CD4-positive, CD25-positive, alpha-beta regulatory T cell (primary cell): ENCODE results near the gene FMNL2. TPM values are rescaled to one million over a fixed set of nuclear protein-coding genes. Genes with fewer than 3 reads are reported as not detected.

Source experiments
- ATAC-seq, 2 donors: fragments of 150-1000 bp; cut with Tn5 transposase; one replicate each; pipeline ENCODE4 v1.10.0; 2021; ENCODE audit warnings: low read depth in 2 of 2, moderate number of reproducible peaks in 2 of 2, moderate library complexity in 1 of 2
- DNase-seq, 3 donors: peaks; one replicate each; pipeline versions ENCODE4 v3.0.0 to v3.0.0-alpha.2; 2012 to 2022; ENCODE audit warnings: mixed read lengths in 1 of 3
- H3K27ac ChIP-seq: one replicate; pipeline ENCODE4 v1.7.0; 2013; ENCODE audit warnings: mild to moderate bottlenecking, low read length; ENCODE audit not compliant: insufficient read depth, poor library complexity, severe bottlenecking
- H3K27me3 ChIP-seq: one replicate; pipeline ENCODE4 v1.7.0; 2013; ENCODE audit warnings: low read length; ENCODE audit not compliant: control insufficient read depth, insufficient read depth
- H3K36me3 ChIP-seq: one replicate; pipeline ENCODE4 v1.7.0; 2013; ENCODE audit warnings: mild to moderate bottlenecking, low read length, moderate library complexity; ENCODE audit not compliant: control insufficient read depth, insufficient read depth
- H3K4me1 ChIP-seq: 2 replicates; pipeline ENCODE4 v1.7.0; 2013; ENCODE audit warnings: mild to moderate bottlenecking, low read length; ENCODE audit not compliant: insufficient read depth, control insufficient read depth, poor library complexity, severe bottlenecking
- H3K4me3 ChIP-seq: one replicate; pipeline ENCODE4 v1.7.0; 2013; ENCODE audit warnings: low read depth, mild to moderate bottlenecking, low read length, moderate library complexity
- H3K9me3 ChIP-seq, 2 experiments: 1 replicate in 1 of 2; 2 replicates in 1 of 2; pipeline ENCODE4 v1.7.0; 2013; ENCODE audit warnings: low read length in 2 of 2, mild to moderate bottlenecking in 1 of 2, moderate library complexity in 1 of 2; ENCODE audit not compliant: control insufficient read depth in 2 of 2
- H3K27ac Mint-ChIP-seq, 3 donors: one replicate each; pipeline ENCODE4 v1.8.0; 2020 to 2022; ENCODE audit warnings: mild to moderate bottlenecking in 3 of 3, mixed read lengths in 3 of 3, moderate library complexity in 2 of 3
- H3K27me3 Mint-ChIP-seq: one replicate; pipeline ENCODE4 v1.8.0; 2022; ENCODE audit warnings: mild to moderate bottlenecking, mixed read lengths
- H3K36me3 Mint-ChIP-seq: one replicate; pipeline ENCODE4 v1.8.0; 2020; ENCODE audit warnings: mixed read lengths
- H3K4me1 Mint-ChIP-seq, 4 donors: one replicate each; pipeline ENCODE4 v1.8.0; 2020 to 2022; ENCODE audit warnings: mixed read lengths in 4 of 4, mild to moderate bottlenecking in 1 of 4
- H3K4me3 Mint-ChIP-seq, 4 donors: one replicate each; pipeline ENCODE4 v1.8.0; 2020 to 2022; ENCODE audit warnings: mild to moderate bottlenecking in 4 of 4, mixed read lengths in 4 of 4, moderate library complexity in 3 of 4
- H3K9me3 Mint-ChIP-seq, 7 donors: one replicate each; pipeline ENCODE4 v1.8.0; 2020 to 2022; ENCODE audit warnings: mixed read lengths in 7 of 7, mild to moderate bottlenecking in 3 of 7, moderate library complexity in 2 of 7
- polyA plus RNA-seq, 4 donors: library from polyadenylated mRNA; unstranded; fragments of 300-500 nt; fragmentation: Illumina TruSeq; gene quantifications; one replicate each; pipeline ENCODE4 v1.2.3, GENCODE V29; 2021
- total RNA-seq: library from RNA; stranded (reverse); gene quantifications from one replicate; pipeline ENCODE4 v1.2.3, GENCODE V29; 2022

FMNL2 gene
- total and polyA plus RNA-seq, 5 donors from 2014 or later = 0.07 to 0.30 (median 0.14) TPM; not detected in 1

DNA sequence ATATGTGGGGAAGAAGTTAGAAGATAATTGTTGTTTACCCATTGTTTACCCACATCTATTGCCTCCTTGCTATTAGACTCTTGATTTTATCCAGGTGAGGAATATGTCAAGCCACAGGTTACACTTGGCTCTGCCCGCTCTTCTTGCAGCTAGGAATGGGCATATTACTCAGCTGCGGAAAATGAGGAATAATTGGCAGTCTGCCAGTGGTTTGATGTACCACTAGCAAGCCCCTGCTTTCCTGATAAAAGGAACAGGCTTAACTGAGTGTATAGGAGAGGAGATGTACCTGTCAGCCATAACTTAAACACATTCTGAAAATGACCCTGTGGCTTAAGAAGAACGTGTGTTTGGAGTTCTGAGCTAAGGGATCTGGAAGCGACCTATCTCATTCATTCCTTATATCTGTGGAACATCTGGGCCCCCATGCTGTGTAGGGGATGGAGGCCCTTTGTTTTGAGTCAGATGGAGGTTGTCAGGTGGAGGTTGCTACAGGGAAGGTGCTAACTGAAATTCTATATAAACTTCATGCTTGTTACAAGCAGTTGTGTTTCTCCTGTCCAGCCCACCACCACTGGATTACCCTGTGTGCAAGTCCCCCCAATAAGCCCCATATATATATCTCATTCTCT, 4.6 kb upstream of the FMNL2 start:
- Mint-ChIP-seq H3K27me3 (peaks cover 36% of the 10 kb centered on the region), H3K36me3 (no peaks in the 10 kb centered on the region), H3K27ac (no peak overlapping the region), H3K9me3 (peaks cover 0 to 3% (median 0%) of the 10 kb centered on the region in 7 donors), H3K4me1 (peaks cover 0 to 7% (median 2%) of the 10 kb centered on the region in 4 donors), H3K4me3 (no peak overlapping the region)
- peaks cover 11% of the 10 kb centered on the region for H3K27me3 ChIP-seq
- H3K9me3 ChIP-seq = no peaks in the 10 kb centered on the region
- no peak overlapping the region for H3K4me3 ChIP-seq
- no peaks in the 10 kb centered on the region for H3K36me3 ChIP-seq
- ATAC-seq (no peak), DNase-seq (no peak)
- peaks cover 5% of the 10 kb centered on the region for H3K4me1 ChIP-seq
- H3K27ac ChIP-seq = no peak overlapping the region

DNA sequence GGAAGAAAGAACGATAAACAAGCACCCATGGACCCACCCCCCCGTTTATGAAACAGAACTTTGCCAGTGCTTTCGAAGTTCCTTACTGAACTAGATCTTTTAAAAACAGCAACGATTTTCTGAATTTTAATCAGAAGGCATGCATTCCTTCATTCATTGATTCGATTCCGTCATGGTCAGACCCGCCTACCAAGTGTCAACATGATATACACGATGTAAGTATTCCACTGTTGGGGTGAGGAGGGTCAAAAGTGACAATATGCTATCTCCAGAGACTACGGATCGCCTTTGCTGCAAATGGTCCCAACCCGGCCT, 316 bp upstream of the FMNL2 start:
- ATAC-seq = no peak
- H3K9me3 Mint-ChIP-seq = peaks cover 0 to 3% (median 0%) of the 10 kb centered on the region in 7 donors
- peaks cover 22% of the 10 kb centered on the region for H3K27me3 ChIP-seq
- DNase-seq = no peak
- no peaks in the 10 kb centered on the region for H3K36me3 ChIP-seq
- H3K4me1 Mint-ChIP-seq = peaks cover 0 to 14% (median 5%) of the 10 kb centered on the region in 4 donors
- H3K27ac Mint-ChIP-seq = no peak overlapping the region
- no peak overlapping the region for H3K4me3 ChIP-seq
- H3K36me3 Mint-ChIP-seq = no peaks in the 10 kb centered on the region
- peaks cover 55% of the 10 kb centered on the region for H3K27me3 Mint-ChIP-seq
- H3K4me1 ChIP-seq = peaks cover 14% of the 10 kb centered on the region
- no peak overlapping the region for H3K27ac ChIP-seq
- no peaks in the 10 kb centered on the region for H3K9me3 ChIP-seq
- peak overlapping the region; percentile 21 to 84 (median 80) for H3K4me3 Mint-ChIP-seq

DNA sequence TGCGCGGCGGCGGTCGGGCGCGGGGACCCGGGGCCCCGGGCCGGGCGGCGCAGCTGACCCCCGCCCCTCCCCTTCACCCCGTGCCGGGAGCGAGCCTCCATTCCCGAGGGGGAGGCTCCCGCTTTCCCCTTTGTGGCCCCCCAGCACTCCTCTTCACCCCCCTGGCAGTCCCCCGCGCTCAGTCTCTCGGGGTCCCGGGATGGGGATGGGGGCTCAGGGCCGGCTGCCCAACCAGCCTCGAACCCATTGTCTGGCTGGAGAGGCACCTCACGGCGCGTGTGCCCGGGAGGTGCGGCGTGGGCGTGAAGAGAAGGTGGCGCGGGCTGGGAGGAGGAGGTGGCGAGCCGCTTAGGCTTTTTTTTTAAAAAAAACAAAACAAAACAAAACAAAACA, 748 bp downstream of the FMNL2 start:
- ATAC-seq = no peak
- no peak overlapping the region for H3K27ac Mint-ChIP-seq
- Histone ChIP-seq H3K36me3 (no peaks in the 10 kb centered on the region), H3K4me1 (peaks cover 14% of the 10 kb centered on the region), H3K27ac (no peak overlapping the region), H3K9me3 (no peaks in the 10 kb centered on the region), H3K4me3 (no peak overlapping the region), H3K27me3 (peaks cover 22% of the 10 kb centered on the region)
- H3K4me3 Mint-ChIP-seq = no peak overlapping the region
- no peak for DNase-seq
- H3K27me3 Mint-ChIP-seq = peaks cover 52% of the 10 kb centered on the region
- peaks cover 0 to 14% (median 5%) of the 10 kb centered on the region in 4 donors for H3K4me1 Mint-ChIP-seq
- peaks cover 0 to 3% (median 0%) of the 10 kb centered on the region in 7 donors for H3K9me3 Mint-ChIP-seq
- H3K36me3 Mint-ChIP-seq = no peaks in the 10 kb centered on the region

DNA sequence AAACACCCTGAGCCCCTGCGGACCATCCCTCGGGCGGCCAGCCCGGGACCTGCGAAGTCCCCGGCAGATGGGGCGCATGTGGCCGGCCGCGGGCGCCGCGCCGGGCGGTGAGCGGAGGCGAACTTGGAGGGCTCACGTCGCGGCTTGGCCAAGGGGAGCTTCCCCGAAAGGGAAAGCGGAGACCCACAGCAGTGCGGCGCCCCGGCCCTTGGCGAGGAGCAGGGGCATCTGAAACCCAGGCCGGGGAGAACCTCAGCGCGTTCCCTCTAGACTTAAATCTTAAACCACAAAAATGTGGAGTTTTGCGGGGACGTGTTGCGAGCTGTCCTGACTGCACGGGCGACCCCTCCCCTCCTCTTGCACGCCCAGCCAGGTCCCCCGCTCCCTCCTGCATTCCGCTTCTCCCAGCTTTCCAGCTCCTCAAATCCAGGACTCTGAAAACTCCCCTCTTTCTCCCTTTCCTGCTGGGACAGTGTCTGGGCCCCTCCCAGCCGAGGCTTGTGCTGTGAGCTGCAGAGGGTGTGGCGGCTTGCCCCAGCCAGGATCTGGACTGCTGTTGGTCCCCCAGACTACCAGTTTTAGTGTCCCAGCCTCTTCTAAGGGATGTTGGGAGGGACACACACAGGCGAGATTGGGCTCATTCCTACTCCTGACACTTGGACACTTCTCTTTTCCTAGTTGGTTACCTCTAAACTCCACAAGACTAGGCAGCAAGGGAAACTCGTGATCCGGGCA, 1.3 kb downstream of the FMNL2 start:
- H3K9me3 Mint-ChIP-seq = peaks cover 0 to 3% (median 0%) of the 10 kb centered on the region in 7 donors
- no peak for ATAC-seq
- peak overlapping the region in 3 of 4 donors; percentile 68 to 86 (median 82) for H3K4me3 Mint-ChIP-seq
- peaks cover 22% of the 10 kb centered on the region for H3K27me3 ChIP-seq
- no peak overlapping the region for H3K27ac ChIP-seq
- peak in 1 of 3 donors; percentile 1 for DNase-seq
- no peak overlapping the region for H3K4me3 ChIP-seq
- H3K36me3 Mint-ChIP-seq = no peaks in the 10 kb centered on the region
- H3K27me3 Mint-ChIP-seq = peaks cover 47% of the 10 kb centered on the region
- no peak overlapping the region for H3K27ac Mint-ChIP-seq
- peaks cover 0 to 14% (median 5%) of the 10 kb centered on the region in 4 donors for H3K4me1 Mint-ChIP-seq
- H3K4me1 ChIP-seq = peaks cover 14% of the 10 kb centered on the region
- no peaks in the 10 kb centered on the region for H3K9me3 ChIP-seq
- H3K36me3 ChIP-seq = no peaks in the 10 kb centered on the region

DNA sequence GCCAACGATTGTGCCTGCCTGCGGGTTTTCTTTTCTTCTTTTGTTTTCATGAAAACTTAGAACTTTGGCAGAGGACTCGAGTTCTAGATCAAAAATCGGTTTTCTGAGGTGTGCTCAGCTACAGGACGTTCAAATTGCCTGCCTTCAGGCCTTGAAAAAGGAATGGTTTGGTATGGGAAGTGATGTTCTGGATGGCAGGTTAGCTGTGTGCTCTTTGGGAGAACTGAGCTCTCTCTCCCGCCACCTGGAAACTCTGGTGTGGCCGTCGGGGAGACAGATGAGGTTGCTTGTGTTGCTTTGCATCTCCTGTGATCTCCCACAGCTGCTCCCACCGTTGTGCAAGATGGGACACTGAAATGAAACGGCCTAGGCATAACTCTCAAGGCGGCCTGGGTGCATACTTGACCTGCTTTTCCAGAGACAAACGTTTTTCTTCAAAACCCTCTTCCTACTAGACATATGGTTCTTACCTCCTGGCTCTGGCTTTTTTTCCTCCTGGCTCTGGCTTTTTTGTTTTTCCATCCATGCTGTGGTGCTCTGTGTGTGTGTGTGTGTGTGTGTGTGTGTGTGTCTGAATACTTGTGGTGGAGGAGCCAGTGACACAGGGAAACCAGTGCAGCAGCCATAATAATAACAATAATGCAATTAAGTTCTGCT, 2.0 kb downstream of the FMNL2 start:
- Histone ChIP-seq H3K27me3 (peaks cover 22% of the 10 kb centered on the region), H3K27ac (no peak overlapping the region), H3K4me3 (no peak overlapping the region), H3K9me3 (no peaks in the 10 kb centered on the region), H3K4me1 (peaks cover 14% of the 10 kb centered on the region), H3K36me3 (no peaks in the 10 kb centered on the region)
- Mint-ChIP-seq H3K27ac (no peak overlapping the region), H3K9me3 (peaks cover 0 to 3% (median 0%) of the 10 kb centered on the region in 7 donors), H3K4me1 (peaks cover 0 to 14% (median 5%) of the 10 kb centered on the region in 4 donors), H3K36me3 (no peaks in the 10 kb centered on the region), H3K4me3 (peak overlapping the region; percentile 64 to 86 (median 75)), H3K27me3 (peaks cover 41% of the 10 kb centered on the region)
- DNase-seq = no peak
- no peak for ATAC-seq

DNA sequence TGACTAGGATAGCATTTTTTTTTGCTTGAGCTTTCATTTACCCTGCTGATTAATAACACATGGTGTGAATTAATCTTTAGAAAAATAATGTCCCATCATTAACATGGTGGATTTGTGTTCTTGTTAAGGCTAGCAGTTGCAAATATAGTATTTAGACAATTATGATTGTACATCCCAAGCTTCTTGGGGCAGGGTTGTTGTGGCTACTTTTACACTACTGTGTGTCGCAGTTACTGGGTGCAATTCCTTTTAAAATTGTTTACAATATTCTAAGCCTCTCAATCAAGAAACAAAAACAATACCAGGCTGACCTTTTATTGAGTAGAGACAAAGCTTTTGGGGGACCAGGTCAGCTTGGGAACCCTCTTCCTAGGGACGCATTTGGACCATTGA, 2.5 kb downstream of the FMNL2 start:
- Histone ChIP-seq H3K9me3 (no peaks in the 10 kb centered on the region), H3K36me3 (no peaks in the 10 kb centered on the region), H3K4me1 (peaks cover 14% of the 10 kb centered on the region), H3K27me3 (peaks cover 22% of the 10 kb centered on the region), H3K4me3 (no peak overlapping the region), H3K27ac (no peak overlapping the region)
- H3K4me3 Mint-ChIP-seq = peak overlapping the region in 3 of 4 donors; percentile 61 to 68 (median 64)
- no peak for DNase-seq
- H3K36me3 Mint-ChIP-seq = no peaks in the 10 kb centered on the region
- peaks cover 0 to 14% (median 5%) of the 10 kb centered on the region in 4 donors for H3K4me1 Mint-ChIP-seq
- peaks cover 37% of the 10 kb centered on the region for H3K27me3 Mint-ChIP-seq
- no peak for ATAC-seq
- H3K9me3 Mint-ChIP-seq = peaks cover 0 to 3% (median 0%) of the 10 kb centered on the region in 7 donors
- no peak overlapping the region for H3K27ac Mint-ChIP-seq

DNA sequence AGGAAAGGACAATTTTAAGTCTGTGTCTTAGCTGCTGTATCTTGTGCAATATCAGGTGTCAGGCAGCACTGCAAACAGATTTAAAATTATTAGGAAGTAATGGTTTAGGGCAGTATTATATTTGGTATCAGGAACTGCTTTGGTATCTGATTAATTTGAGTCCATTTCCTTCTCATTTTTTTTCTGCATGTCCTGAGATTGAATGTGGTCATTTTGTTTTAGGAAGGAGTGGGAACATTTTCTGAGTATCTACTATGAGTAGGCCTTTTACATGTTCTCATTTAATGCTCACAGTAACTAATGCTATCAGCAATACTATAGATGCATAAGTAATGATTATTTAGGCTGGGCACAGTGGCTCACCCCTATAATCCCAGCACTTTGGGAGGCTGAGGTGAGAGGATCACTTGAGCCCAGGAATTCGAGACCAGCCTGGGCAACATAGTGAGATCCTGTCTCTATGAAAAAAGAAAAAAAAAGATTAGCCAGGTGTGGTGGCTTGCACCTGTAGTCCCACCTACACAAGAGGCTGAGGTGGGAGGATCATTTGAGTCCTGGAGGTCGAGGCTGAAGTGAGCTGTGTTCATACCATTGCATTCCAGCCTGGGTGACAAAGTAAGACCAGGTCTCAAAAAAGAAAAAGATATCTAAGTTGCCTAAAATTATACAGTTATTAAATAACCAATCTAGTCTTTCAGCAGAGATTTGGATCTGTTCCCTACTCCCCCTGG, 4.7 kb downstream of the FMNL2 start:
- no peaks in the 10 kb centered on the region for H3K9me3 ChIP-seq
- ATAC-seq (no peak), DNase-seq (no peak)
- no peaks in the 10 kb centered on the region for H3K9me3 Mint-ChIP-seq
- no peaks in the 10 kb centered on the region for H3K36me3 Mint-ChIP-seq
- peaks cover 12% of the 10 kb centered on the region for H3K27me3 ChIP-seq
- H3K4me1 Mint-ChIP-seq = peaks cover 0 to 8% (median 3%) of the 10 kb centered on the region in 4 donors
- H3K27ac Mint-ChIP-seq = no peak overlapping the region
- no peak overlapping the region for H3K4me3 ChIP-seq
- H3K4me1 ChIP-seq = peaks cover 13% of the 10 kb centered on the region
- no peak overlapping the region for H3K27ac ChIP-seq
- H3K27me3 Mint-ChIP-seq = peaks cover 32% of the 10 kb centered on the region
- H3K4me3 Mint-ChIP-seq = no peak overlapping the region
- no peaks in the 10 kb centered on the region for H3K36me3 ChIP-seq
